Measurements from ENCODE around the gene MAPT. TPM values are rescaled to one million over a fixed set of nuclear protein-coding genes. Genes with fewer than 3 reads are reported as not detected.

MAPT gene
- polyA plus RNA-seq, 1 experiment, result 0.27 TPM

GRCh38 chr17:45920083-45920482 lies 25.7 kb downstream of the MAPT start:
- ChIA-PET CTCF (no interaction called here), POLR2A (no interaction called here)
- no peak overlapping the region for H3K4me3 ChIP-seq (ENCODE audit: low read depth, low read length)
- no peak for DNase-seq (ENCODE audit: low read depth, low spot score)
- TF ChIP-seq, protein P1, sequence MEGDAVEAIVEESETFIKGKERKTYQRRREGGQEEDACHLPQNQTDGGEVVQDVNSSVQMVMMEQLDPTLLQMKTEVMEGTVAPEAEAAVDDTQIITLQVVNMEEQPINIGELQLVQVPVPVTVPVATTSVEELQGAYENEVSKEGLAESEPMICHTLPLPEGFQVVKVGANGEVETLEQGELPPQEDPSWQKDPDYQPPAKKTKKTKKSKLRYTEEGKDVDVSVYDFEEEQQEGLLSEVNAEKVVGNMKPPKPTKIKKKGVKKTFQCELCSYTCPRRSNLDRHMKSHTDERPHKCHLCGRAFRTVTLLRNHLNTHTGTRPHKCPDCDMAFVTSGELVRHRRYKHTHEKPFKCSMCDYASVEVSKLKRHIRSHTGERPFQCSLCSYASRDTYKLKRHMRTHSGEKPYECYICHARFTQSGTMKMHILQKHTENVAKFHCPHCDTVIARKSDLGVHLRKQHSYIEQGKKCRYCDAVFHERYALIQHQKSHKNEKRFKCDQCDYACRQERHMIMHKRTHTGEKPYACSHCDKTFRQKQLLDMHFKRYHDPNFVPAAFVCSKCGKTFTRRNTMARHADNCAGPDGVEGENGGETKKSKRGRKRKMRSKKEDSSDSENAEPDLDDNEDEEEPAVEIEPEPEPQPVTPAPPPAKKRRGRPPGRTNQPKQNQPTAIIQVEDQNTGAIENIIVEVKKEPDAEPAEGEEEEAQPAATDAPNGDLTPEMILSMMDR (IDR thresholded peaks at IDR 0.05; ENCODE audit: low read depth, low read length), result no peak
- no peaks in the 10 kb centered on the region for H3K9me3 ChIP-seq (ENCODE audit: control insufficient read depth, insufficient read depth, low read length)
- peaks cover 19% of the 10 kb centered on the region for H3K27me3 ChIP-seq (ENCODE audit: control insufficient read depth, insufficient read depth, low read length)
- no peak overlapping the region for H3K27ac ChIP-seq (ENCODE audit: low read depth, low read length)

- peaks cover 16% of the 10 kb centered on the region for H3K27me3 ChIP-seq (ENCODE audit: control insufficient read depth, insufficient read depth, low read length)
- ChIA-PET POLR2A (no interaction called here), CTCF (no interaction called here)
These were observed 29.3 kb downstream of the MAPT start for GRCh38 chr17:45923511-45924268.

GRCh38 chr17:45924332-45924820 lies 30.0 kb downstream of the MAPT start:
- Histone ChIP-seq H3K27ac (ENCODE audit: low read depth, low read length) (no peak overlapping the region), H3K9me3 (ENCODE audit: control insufficient read depth, insufficient read depth, low read length) (peaks cover 4% of the 10 kb centered on the region), H3K27me3 (ENCODE audit: control insufficient read depth, insufficient read depth, low read length) (peaks cover 16% of the 10 kb centered on the region), H3K4me3 (ENCODE audit: low read depth, low read length) (no peak overlapping the region)
- ChIA-PET POLR2A (no interaction called here), CTCF (no interaction called here)
- no peak for DNase-seq (ENCODE audit: low read depth, low spot score)
- TF ChIP-seq, protein P1 (IDR thresholded peaks at IDR 0.05; ENCODE audit: low read depth, low read length), result no peak

More at GRCh38 chr17:45923511-45924268, 29.3 kb downstream of the MAPT start:
- TF ChIP-seq, protein P1 (IDR thresholded peaks at IDR 0.05; ENCODE audit: low read depth, low read length), result no peak
- no peak overlapping the region for H3K27ac ChIP-seq (ENCODE audit: low read depth, low read length)
- DNase-seq (ENCODE audit: low read depth, low spot score), result no peak
- H3K9me3 ChIP-seq (ENCODE audit: control insufficient read depth, insufficient read depth, low read length), result peaks cover 4% of the 10 kb centered on the region
- H3K4me3 ChIP-seq (ENCODE audit: low read depth, low read length), result no peak overlapping the region

GRCh38 chr17:45925311-45925710 lies 31.0 kb downstream of the MAPT start:
- POLR2A ChIA-PET, result no interaction called here
- H3K4me3 ChIP-seq (ENCODE audit: low read depth, low read length), result no peak overlapping the region
- CTCF ChIA-PET, result no interaction called here
- peaks cover 16% of the 10 kb centered on the region for H3K27me3 ChIP-seq (ENCODE audit: control insufficient read depth, insufficient read depth, low read length)
- no peak overlapping the region for H3K27ac ChIP-seq (ENCODE audit: low read depth, low read length)
- TF ChIP-seq, protein P1 (IDR thresholded peaks at IDR 0.05; ENCODE audit: low read depth, low read length), result no peak
- H3K9me3 ChIP-seq (ENCODE audit: control insufficient read depth, insufficient read depth, low read length), result peaks cover 4% of the 10 kb centered on the region
- DNase-seq (ENCODE audit: low read depth, low spot score), result no peak

GRCh38 chr17:45927247-45927646 lies 32.9 kb downstream of the MAPT start:
- peaks cover 10% of the 10 kb centered on the region for H3K27me3 ChIP-seq (ENCODE audit: control insufficient read depth, insufficient read depth, low read length)
- ChIA-PET CTCF (no interaction called here), POLR2A (no interaction called here)
- no peak overlapping the region for H3K27ac ChIP-seq (ENCODE audit: low read depth, low read length)
- DNase-seq (ENCODE audit: low read depth, low spot score), result no peak
- TF ChIP-seq, protein P1 (IDR thresholded peaks at IDR 0.05; ENCODE audit: low read depth, low read length), result no peak
- H3K9me3 ChIP-seq (ENCODE audit: control insufficient read depth, insufficient read depth, low read length), result peaks cover 4% of the 10 kb centered on the region
- H3K4me3 ChIP-seq (ENCODE audit: low read depth, low read length), result no peak overlapping the region
